Measurements from ENCODE around the gene FIGNL1. TPM values are rescaled to one million over a fixed set of nuclear protein-coding genes. Genes with fewer than 3 reads are reported as not detected.
"Not testable (repeated sequence)": the region's sequence is repeated elsewhere in the genome, so short reads cannot be mapped to it uniquely, and the experiment has no call there.

The FIGNL1 gene
- total RNA-seq, 2 experiments from 2014 or later = 47.5 to 47.6 TPM

DNA sequence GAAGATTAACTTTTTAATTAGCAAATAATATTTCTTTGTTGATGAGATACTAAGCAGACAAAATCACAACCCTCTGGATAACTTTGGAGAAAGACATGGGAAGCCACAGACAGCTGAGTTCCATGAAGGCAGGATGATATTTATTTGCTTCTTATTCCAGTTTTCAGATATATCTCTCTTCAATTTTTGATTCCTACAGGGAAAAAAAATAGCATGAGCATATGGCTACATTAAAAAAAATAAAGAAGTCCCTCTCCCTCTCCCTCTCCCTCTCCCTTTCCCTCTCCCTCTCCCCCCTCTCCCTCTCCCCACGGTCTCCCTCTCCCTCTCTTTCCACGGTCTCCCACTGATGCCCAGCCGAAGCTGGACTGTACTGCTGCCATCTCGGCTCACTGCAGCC lies 8.5 kb upstream of the FIGNL1 start:
- not testable (repeated sequence) for H3K4me3 Mint-ChIP-seq, H3K27me3 Mint-ChIP-seq, H3K4me1 Mint-ChIP-seq, DNase-seq, H3K27ac Mint-ChIP-seq, H3K36me3 Mint-ChIP-seq, H3K9me3 Mint-ChIP-seq

DNA sequence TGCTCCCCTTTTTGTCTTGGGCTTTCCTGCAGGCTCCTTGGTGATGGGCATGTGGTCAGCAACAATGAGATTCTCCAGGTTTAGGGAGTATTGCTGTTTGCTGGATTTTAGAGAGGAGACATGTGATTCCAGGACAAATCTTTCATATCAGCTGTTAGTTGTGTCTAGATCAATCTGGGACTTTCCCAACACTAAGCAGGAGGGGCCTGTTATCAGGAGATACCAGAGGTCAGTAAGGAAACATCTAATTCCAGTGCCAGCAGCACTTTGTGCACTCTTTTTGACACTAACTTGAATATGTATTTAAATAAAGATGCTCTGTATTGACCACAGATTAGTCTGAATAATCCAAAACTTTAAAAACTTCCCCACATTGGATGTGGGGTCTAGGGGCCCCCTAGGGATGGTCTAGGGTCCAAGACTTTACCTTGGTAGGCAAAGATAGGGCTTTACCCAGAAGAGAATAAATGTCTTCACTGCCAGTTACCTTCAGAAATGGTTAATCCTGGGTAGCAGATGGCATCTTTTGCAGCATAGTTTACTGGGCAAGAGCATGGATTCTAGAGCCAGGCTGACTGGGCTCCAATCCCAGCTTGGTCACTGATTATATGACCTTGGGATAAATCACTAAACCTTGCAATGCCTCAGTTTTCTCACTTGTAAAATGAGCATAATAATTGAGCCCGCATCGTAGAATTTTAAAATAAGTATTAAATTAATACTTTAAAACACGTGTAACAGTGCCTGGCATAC lies 6.4 kb upstream of the FIGNL1 start:
- H3K27ac Mint-ChIP-seq = no peak overlapping the region
- H3K27me3 Mint-ChIP-seq = no peaks in the 10 kb centered on the region
- DNase-seq = no peak
- H3K4me1 Mint-ChIP-seq = peaks cover 9% of the 10 kb centered on the region
- peaks cover 1% of the 10 kb centered on the region for H3K36me3 Mint-ChIP-seq
- H3K9me3 Mint-ChIP-seq = no peaks in the 10 kb centered on the region
- H3K4me3 Mint-ChIP-seq = no peak overlapping the region

DNA sequence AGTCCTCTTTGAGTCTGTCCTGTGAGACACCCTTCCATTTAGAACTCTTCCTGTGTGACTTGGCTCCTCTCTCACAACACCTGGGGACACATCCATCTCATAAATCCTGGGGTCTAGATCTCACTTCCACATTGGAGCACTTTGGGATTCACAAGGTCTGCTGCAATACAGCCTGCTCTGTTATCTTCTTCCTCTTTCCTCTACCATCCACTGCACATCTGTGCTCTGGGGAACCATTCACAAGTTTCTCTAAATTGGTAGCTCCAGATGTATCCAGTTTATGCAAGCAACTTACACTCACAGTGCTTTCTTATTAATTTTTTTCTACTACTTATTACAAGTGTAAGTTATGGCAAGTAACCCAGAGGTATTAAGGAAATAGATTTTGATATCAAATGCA lies 5.5 kb upstream of the FIGNL1 start:
- DNase-seq = no peak
- H3K27ac Mint-ChIP-seq = no peak overlapping the region
- H3K36me3 Mint-ChIP-seq = peaks cover 1% of the 10 kb centered on the region
- no peaks in the 10 kb centered on the region for H3K27me3 Mint-ChIP-seq
- peaks cover 17% of the 10 kb centered on the region for H3K4me1 Mint-ChIP-seq
- H3K4me3 Mint-ChIP-seq = no peak overlapping the region
- H3K9me3 Mint-ChIP-seq = no peaks in the 10 kb centered on the region

DNA sequence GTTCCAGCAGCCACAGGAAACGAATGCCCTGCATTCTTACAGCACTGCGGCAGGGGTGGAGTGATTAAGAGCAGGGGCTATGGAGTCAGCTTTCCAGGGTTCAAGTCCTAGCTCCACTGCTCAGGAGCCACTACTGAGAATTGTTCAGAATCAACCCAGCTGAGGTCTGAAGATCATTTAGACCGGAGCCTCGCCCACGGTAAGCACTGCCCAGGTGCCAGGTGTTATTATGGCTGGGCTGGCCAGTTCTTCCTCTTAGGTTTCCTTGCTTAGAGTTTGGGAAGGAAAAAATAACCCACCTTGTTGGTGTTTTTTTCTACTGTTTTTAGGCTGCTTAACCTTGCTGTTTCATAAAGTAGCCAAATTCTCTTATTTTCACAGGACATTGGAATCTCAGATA lies 4.8 kb upstream of the FIGNL1 start:
- peaks cover 1% of the 10 kb centered on the region for H3K36me3 Mint-ChIP-seq
- no peak overlapping the region for H3K27ac Mint-ChIP-seq
- DNase-seq = no peak
- peaks cover 17% of the 10 kb centered on the region for H3K4me1 Mint-ChIP-seq
- H3K4me3 Mint-ChIP-seq = no peak overlapping the region
- H3K9me3 Mint-ChIP-seq = no peaks in the 10 kb centered on the region
- H3K27me3 Mint-ChIP-seq = no peaks in the 10 kb centered on the region

DNA sequence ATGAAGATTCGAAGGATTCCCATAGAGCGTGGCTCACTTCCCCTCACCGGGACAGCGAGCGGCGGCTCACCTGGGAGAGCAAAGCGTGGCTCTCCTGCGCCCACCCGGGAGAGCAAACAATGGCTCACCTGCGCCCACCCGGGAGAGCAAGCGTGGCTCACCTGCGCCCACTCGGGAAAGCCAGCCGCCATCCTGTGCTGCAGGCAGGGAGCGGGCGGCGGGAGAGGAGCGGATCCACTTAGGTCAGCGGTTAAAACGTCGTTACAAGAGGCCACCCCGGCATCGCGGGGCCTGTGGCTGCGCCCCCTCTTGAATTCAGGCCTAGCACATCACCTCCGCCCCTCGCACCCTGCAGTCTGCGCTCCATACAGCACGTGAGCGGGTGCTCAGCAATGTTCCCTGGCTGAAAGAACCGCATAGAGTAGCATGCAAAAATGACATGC lies 461 bp upstream of the FIGNL1 start:
- no peaks in the 10 kb centered on the region for H3K27me3 Mint-ChIP-seq
- H3K36me3 Mint-ChIP-seq = peaks cover 18% of the 10 kb centered on the region
- H3K9me3 Mint-ChIP-seq = no peaks in the 10 kb centered on the region
- peak; percentile 41 for DNase-seq
- peaks cover 42% of the 10 kb centered on the region for H3K4me1 Mint-ChIP-seq
- peak overlapping the region; percentile 82 for H3K27ac Mint-ChIP-seq
- peak overlapping the region; percentile 90 for H3K4me3 Mint-ChIP-seq

DNA sequence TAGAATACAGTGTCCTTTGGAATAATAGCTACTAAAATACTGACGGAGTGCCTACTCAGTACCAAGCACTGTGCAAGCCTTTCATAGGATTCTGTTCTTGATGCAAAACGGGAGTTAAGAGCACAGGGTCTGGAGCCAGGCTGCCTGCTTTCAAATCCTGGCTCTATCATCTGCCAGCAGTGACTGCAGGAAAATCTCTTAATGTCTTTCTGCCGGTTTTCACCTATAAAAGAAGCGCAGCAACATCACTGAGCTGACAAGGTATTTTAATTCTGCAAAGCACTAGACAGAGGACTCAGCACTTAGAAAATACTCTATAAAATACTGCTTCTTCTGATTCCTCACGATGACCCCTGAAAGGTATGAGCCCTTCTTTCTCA lies 659 bp downstream of the FIGNL1 start:
- Mint-ChIP-seq H3K27ac (peak overlapping the region; percentile 82), H3K27me3 (no peaks in the 10 kb centered on the region), H3K4me1 (peaks cover 49% of the 10 kb centered on the region), H3K4me3 (peak overlapping the region; percentile 90), H3K36me3 (peaks cover 25% of the 10 kb centered on the region), H3K9me3 (no peaks in the 10 kb centered on the region)
- no peak for DNase-seq

DNA sequence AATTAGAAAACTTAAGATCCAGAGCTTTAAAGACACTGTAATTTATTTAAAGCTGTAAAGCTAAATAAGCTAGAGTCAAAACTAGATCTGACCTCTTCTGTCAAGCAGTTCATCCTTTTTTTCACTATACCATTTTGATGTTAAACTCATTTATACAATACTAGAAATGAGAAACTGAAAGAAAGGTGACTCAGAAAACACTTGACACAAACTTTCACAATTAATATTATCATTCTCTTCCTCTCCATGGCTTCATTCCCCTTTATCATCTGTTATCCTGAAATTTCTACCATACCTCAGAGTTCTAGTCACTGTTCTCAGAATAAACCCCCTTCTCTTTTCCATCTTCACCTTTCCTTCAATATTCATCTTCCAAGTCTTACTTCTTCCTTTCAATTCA lies 1.3 kb downstream of the FIGNL1 start:
- no peaks in the 10 kb centered on the region for H3K9me3 Mint-ChIP-seq
- no peak for DNase-seq
- no peaks in the 10 kb centered on the region for H3K27me3 Mint-ChIP-seq
- H3K27ac Mint-ChIP-seq = peak overlapping the region; percentile 82
- H3K4me1 Mint-ChIP-seq = peaks cover 53% of the 10 kb centered on the region
- H3K4me3 Mint-ChIP-seq = peak overlapping the region; percentile 90
- H3K36me3 Mint-ChIP-seq = peaks cover 31% of the 10 kb centered on the region

DNA sequence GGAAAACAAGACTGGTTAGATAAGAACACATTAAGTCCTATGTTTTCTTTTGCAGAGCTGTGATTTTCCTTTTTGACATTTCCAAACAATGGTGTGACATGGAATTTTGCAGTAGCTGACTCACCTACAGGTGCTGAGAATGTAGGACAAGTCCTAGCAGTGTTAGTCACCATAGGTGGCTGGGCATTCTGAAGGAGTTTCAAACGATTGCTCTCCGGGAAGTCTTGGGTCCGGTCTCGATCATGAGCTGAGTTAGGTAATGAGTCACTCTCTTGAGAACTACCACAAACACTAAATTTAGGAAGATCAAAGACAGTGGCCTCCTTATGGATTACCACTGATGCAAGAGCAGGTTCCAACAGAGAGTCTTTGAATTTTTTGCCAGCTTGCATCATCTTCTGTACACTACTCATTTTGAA lies 3.6 kb downstream of the FIGNL1 start:
- Mint-ChIP-seq H3K9me3 (no peaks in the 10 kb centered on the region), H3K36me3 (peaks cover 41% of the 10 kb centered on the region), H3K4me3 (peak overlapping the region; percentile 6), H3K27ac (peak overlapping the region; percentile 76), H3K27me3 (no peaks in the 10 kb centered on the region), H3K4me1 (peaks cover 52% of the 10 kb centered on the region)
- DNase-seq = peak; percentile 22

DNA sequence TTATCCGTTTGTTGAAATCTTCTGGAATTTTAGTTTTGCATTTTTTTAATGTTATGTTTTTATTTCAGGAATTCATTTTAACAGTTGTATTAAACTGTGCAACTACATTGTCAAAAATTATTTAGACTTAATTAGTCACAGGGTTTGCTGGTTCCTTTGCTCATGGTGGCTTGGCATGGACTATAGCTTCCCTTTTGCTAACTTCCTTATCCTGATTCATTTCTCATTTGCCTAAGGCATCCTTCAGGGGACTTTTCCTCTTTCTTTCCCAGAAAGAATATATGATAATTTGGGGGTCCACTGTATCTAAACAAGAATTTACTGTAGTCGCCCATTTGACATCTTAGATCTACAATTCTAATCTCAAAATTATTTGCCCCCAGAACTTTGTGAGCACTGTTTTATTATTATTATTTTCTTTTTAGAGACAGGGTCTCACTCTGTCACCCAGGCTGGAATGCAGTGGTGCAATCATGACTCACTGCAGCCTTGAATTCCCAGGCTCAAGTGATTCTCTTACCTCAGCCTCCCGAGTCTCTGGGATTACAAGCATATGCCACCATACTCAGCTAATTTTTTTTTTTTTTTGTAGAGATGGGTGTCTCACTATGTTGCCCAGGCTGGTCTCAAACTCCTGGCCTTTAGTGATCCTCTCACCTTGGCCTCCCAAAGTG lies 13.9 kb downstream of the FIGNL1 start:
- H3K27ac Mint-ChIP-seq = no peak overlapping the region
- no peaks in the 10 kb centered on the region for H3K27me3 Mint-ChIP-seq

DNA sequence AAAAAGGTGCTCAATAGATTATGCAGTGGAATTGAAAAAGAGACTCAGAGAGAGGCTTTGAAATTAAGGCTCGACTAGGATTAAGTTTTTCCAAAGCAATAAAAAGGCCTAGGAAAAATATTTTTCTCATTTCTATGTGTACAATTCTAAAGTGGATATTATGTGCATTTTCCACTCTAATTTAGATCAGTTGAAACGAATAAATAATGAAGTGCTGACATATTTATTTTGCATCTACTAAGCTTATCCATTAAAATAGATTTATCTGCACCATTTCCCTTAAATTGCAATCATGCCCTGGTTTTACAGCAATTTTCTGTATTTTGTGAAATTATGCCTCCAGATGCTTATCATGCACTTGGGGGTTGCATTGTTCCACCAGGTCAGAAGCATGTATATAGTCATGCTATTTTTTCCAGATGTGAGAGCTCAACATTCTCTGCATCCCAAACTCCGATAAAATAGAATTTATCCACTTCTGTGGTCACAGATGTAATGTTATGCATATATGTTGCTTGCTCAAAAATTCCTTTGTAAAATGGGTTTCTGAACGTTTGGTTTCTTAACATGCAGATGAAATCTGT lies 18.3 kb downstream of the FIGNL1 start:
- no peak overlapping the region for H3K4me3 Mint-ChIP-seq
- H3K4me1 Mint-ChIP-seq = no peaks in the 10 kb centered on the region
- no peaks in the 10 kb centered on the region for H3K9me3 Mint-ChIP-seq
- H3K27ac Mint-ChIP-seq = no peak overlapping the region
- H3K36me3 Mint-ChIP-seq = peaks cover 2% of the 10 kb centered on the region
- DNase-seq = no peak
- H3K27me3 Mint-ChIP-seq = no peaks in the 10 kb centered on the region

More for the DNA sequence above, 13.9 kb downstream of the FIGNL1 start:
- DNase-seq = no peak
- H3K9me3 Mint-ChIP-seq = no peaks in the 10 kb centered on the region
- no peak overlapping the region for H3K4me3 Mint-ChIP-seq
- peaks cover 31% of the 10 kb centered on the region for H3K36me3 Mint-ChIP-seq
- H3K4me1 Mint-ChIP-seq = no peaks in the 10 kb centered on the region

DNA sequence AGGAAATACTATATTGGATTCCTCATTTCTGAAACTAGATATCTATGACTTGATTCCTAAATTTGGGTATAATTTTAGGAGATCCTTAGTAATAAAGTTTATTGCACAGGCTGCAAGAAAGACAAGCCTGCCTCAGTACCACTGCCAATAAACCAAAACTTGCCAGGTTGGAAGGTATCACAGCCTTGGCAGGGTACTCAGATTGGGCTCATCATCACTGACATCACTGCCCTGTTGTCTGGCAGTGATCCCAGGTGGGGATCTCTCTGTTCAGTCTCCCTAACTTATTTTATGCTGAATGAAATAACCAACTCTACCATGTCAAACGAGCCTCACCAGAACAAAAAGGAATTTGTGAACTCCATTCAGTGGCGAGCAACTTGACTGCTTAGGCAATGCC lies 18.8 kb downstream of the FIGNL1 start:
- Mint-ChIP-seq H3K27me3 (no peaks in the 10 kb centered on the region), H3K4me1 (no peaks in the 10 kb centered on the region), H3K9me3 (no peaks in the 10 kb centered on the region), H3K27ac (no peak overlapping the region), H3K4me3 (no peak overlapping the region), H3K36me3 (no peaks in the 10 kb centered on the region)
- no peak for DNase-seq

DNA sequence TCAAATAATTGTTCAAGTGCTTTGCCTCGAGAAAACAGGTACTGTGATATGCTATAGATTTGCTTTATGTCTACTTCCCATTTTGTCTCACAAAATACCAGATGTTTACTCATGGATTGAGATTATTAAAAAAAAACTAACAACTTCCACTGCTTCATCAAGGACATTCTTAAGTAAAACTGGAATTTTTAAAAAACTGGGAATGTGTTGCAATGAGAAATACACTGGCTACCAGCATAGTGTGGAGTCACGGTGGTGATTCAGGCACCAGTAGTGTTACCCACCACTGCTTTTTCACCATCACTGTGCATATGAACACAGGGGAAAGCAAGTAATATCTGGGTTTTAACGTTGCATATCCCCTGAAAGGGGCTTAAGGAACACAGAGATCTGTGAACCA lies 21.2 kb downstream of the FIGNL1 start:
- no peak for DNase-seq
- H3K9me3 Mint-ChIP-seq = no peaks in the 10 kb centered on the region

DNA sequence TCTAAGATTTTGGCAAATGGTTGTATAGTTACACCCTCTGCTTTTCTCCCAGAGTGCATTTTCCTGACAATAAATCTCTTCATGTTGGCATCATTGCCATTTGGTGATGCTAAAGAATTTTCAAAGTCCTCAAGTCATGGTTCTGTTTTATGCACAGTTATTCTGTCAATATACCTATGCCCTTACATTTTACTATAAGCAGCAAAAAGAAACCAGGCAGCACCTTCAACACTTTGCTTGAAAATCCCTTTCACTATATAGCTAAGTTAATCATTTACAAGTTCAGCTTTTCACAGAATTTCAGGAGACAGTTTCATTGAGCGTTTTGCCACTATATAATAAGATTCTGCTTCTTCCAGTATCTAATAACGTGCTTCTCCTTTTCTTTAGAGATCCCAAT lies 22.6 kb downstream of the FIGNL1 start:
- Mint-ChIP-seq H3K4me3 (no peak overlapping the region), H3K27ac (no peak overlapping the region), H3K27me3 (no peaks in the 10 kb centered on the region), H3K4me1 (no peaks in the 10 kb centered on the region), H3K36me3 (no peaks in the 10 kb centered on the region), H3K9me3 (no peaks in the 10 kb centered on the region)
- DNase-seq = no peak

More for the DNA sequence above, 21.2 kb downstream of the FIGNL1 start:
- Mint-ChIP-seq H3K4me3 (no peak overlapping the region), H3K36me3 (no peaks in the 10 kb centered on the region), H3K27me3 (no peaks in the 10 kb centered on the region), H3K4me1 (no peaks in the 10 kb centered on the region), H3K27ac (no peak overlapping the region)

DNA sequence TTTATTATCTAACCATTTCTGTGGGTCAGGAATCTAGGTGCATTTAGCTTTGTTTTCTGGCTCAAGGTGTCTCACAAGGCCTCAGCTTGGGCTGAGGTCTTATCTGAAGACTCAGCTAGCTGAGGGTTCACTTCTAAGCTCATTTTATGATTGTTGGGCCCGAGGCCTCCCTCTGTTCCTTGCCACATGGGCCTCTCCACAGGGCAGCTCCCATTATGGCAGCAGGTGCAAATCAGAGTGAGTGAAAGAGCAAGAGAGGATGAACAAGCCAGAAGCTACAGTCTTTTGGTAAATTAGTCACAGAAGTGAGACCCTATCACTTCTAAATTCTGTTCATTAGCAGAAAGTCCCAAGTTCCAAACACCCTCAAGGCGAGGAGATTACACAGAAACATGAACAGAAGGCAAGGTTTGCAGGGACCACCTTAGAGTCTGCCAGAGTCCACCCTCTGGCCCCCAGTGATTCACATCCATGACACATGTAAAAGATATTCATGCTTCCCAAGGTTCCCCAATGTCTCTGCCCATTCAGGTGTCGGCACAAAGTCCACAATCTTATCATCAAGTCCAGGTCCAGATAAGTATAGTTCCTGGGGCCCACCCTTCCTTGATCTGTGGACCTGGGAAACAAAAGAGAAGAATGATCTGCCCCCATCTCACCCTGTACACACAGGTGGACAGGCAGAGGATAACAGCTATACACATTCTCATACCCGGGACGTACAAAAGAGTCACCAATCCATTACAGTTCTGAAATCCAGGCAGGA lies 23.7 kb downstream of the FIGNL1 start:
- Mint-ChIP-seq H3K4me1 (no peaks in the 10 kb centered on the region), H3K4me3 (no peak overlapping the region), H3K27me3 (no peaks in the 10 kb centered on the region), H3K27ac (no peak overlapping the region), H3K36me3 (no peaks in the 10 kb centered on the region), H3K9me3 (no peaks in the 10 kb centered on the region)
- no peak for DNase-seq

DNA sequence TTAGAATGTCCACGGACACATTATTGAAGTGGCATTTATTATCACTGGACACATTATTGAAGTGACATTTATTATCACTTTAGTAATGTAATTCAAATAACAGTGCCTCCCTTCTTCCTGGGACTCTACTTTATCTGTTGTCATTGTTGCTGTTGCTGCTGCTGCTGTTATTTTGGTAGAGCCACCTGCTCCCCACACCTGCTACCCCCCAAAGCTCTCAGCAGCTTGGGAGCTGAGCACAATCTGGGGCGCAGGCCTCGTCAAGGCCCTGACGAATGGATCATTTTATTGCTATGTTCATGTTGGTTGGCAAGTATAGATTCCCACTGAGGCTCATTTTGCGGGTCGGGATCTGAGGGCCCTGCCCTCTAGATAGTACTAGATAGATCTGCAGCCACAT lies 24.8 kb downstream of the FIGNL1 start:
- no peaks in the 10 kb centered on the region for H3K9me3 Mint-ChIP-seq
- no peaks in the 10 kb centered on the region for H3K4me1 Mint-ChIP-seq
- no peaks in the 10 kb centered on the region for H3K36me3 Mint-ChIP-seq
- no peak overlapping the region for H3K4me3 Mint-ChIP-seq
- DNase-seq = no peak
- H3K27me3 Mint-ChIP-seq = no peaks in the 10 kb centered on the region
- no peak overlapping the region for H3K27ac Mint-ChIP-seq

Measured in activated naive CD8-positive, alpha-beta T cell treated with anti-CD3 and anti-CD28 coated beads for 36 hours (primary cell).